GM18861 (cell line): Measurements from ENCODE around the gene OR5K2.

ENCODE experiments used
- ATAC-seq: cut with Tn5 transposase; IDR thresholded peaks from one replicate; pipeline ENCODE4 v1.9.1; 2021; ENCODE audit not compliant: unreplicated experiment

The OR5K2 gene

GRCh38 chr3:98522544-98523281 is 25.2 kb downstream of the OR5K2 start, which contains the start of gene CLDND1:
Gene CLDND1 (minus strand): TSS chr3:98522902. CDS start chr3:98521424, 1,478 bp downstream.
- peak; percentile 76 for ATAC-seq

DNA sequence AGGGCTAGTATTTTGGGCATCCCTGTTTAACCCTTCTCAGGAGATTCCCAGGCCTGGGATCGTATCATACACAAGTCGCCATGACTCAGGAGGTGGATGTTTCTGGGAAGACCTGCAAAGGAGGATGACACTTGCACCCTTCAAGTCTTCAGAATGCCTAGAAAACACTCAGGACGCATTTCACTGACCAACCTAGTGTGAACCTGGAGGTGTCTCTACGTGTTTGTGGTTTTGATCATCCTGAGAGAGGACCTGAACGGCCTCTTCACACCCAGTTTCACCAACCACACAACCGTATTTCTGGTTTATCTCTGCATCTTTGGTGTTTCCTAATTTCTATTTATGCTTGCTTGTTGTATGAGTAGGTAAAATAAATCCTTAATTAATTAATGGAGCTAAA is 28.0 kb downstream of the OR5K2 start:
- ATAC-seq: no peak

GRCh38 chr3:98528474-98529346 is 31.2 kb downstream of the OR5K2 start:
- ATAC-seq: no peak

GRCh38 chr3:98529856-98530459 is 32.5 kb downstream of the OR5K2 start:
- ATAC-seq: no peak

GRCh38 chr3:98530676-98531075 is 33.2 kb downstream of the OR5K2 start:
- ATAC-seq: no peak

DNA sequence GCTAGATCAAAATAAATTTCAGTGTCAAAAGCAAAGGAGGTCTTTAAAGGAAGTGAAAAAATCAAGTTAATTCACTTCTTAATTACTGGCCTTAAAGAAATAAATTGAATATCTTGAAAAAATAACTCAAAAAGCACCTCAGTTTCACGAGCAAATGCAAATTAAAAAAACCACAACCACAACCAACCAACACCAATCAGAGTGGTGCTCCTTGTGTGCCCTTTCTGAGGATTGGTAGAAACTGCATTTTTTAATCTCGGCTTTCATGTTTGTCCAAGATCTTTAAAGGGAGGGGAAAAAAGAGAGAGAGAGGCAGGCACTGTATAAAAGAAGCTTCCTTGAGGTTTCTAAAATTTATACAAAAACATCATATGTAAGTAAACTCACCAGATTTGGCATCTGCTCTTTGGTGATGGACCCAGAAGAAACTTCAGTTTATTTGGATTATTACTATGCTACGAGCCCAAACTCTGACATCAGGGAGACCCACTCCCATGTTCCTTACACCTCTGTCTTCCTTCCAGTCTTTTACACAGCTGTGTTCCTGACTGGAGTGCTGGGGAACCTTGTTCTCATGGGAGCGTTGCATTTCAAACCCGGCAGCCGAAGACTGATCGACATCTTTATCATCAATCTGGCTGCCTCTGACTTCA is 34.3 kb downstream of the OR5K2 start, which contains the start of gene GPR15:
Gene GPR15, plus strand, starts transcription at position 357 of the 653 bp plus-strand sequence. Its CDS starts 56 bp downstream, at position 413.
- peak; percentile 22 for ATAC-seq

GRCh38 chr3:98532275-98532637 is 34.8 kb downstream of the OR5K2 start:
- no peak for ATAC-seq

GRCh38 chr3:98532709-98533571 is 35.5 kb downstream of the OR5K2 start:
- ATAC-seq: no peak

DNA sequence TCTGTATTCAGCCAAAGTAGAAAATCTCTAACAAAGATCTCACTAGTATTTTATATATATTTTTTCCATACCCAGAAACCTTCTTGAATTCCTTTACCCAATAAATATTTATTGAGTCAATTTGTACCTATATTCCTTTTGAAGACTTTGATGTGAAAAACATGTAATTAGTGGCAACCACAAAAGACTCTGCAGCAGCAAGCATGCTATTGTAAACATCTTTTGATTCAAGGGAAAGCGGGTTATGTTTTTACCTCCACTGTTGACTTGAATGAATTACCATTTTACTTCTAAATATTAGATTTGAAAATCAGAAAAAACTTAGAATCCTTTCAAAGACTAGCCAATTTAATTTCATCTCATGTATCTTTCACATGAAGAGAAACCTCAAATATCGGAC is 36.7 kb downstream of the OR5K2 start:
- ATAC-seq: no peak

GRCh38 chr3:98534734-98535133 is 37.3 kb downstream of the OR5K2 start:
- ATAC-seq: no peak

GRCh38 chr3:98536456-98537017 is 39.1 kb downstream of the OR5K2 start:
- ATAC-seq: peak; percentile 73

- peak; percentile 37 for ATAC-seq
These were observed 42.9 kb downstream of the OR5K2 start for GRCh38 chr3:98540346-98540745.

DNA sequence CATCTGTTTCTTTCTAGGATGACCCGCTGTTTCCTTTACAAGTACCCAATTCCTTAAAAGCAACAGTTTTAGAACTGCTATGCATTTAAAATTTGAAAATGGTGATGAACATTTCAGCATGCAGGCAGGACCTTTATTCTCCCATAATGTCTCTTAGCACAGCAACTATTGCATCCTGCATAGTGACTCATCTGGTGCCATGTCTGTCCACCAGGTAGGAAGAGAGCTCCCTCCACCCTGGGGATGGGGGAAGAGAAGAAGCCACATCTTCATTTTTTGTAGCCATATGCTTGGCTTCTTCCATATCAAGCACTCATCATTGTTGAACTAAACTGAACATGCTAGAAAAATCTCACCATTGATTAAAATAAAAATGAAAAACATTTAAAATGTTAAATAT is 44.2 kb downstream of the OR5K2 start:
- no peak for ATAC-seq

GRCh38 chr3:98542623-98543022 is 45.1 kb downstream of the OR5K2 start:
- ATAC-seq: no peak

DNA sequence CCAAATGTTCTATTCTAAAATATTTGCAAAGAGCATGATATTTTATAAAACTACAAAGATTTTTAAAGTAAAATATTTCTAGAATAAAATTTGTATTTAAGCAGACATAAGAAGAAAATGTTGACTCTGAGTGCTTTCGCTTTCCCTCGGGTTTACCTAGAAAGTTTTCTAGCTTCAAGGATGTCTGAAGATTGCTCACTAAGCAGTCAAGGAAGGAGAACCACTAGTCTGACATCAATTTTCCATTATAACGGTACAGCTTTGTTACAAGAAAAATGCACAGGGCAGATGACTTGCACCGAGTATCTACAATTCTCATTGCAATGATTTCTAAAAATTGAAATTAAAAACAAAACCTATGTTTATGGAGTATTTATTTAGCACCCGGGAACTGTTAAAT is 48.5 kb downstream of the OR5K2 start:
- ATAC-seq: peak; percentile 55
